Measurements from ENCODE around the gene AUH.
A peak's percentile ranks its signal among the peaks of the same experiment; 100 is the strongest.

DNA sequence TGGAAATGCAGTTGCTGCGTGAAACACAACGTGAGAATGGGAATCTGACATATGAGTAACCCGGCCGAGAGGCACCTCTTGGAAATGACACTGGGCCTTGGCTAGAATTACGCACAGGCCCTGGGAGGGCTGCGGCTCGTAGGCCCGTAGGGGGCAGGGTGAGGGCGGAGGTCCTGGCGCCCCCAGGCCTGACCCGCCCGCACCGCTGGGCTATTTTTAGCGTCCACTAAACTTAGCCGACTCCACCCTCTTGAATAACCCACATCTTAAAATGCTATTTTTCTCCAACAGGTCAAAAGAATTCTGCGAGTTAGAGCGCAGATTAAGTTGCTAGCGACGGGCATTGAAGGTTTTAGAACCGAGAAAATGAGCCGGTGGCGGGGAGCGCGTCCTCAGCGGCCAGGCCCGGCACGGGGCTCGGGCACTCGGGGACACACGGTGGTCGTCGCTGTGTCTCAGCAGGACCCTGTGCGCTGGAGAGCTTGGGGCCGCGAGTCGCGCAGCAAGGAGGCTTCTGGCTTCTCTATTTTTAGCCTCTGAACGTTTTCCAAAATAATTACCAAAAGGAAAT, 168.5 kb downstream of the AUH start:
- peak; percentile 15 for TF ChIP-seq POLR2A (IDR thresholded peaks at IDR 0.05)
- TF ChIP-seq, protein P1, sequence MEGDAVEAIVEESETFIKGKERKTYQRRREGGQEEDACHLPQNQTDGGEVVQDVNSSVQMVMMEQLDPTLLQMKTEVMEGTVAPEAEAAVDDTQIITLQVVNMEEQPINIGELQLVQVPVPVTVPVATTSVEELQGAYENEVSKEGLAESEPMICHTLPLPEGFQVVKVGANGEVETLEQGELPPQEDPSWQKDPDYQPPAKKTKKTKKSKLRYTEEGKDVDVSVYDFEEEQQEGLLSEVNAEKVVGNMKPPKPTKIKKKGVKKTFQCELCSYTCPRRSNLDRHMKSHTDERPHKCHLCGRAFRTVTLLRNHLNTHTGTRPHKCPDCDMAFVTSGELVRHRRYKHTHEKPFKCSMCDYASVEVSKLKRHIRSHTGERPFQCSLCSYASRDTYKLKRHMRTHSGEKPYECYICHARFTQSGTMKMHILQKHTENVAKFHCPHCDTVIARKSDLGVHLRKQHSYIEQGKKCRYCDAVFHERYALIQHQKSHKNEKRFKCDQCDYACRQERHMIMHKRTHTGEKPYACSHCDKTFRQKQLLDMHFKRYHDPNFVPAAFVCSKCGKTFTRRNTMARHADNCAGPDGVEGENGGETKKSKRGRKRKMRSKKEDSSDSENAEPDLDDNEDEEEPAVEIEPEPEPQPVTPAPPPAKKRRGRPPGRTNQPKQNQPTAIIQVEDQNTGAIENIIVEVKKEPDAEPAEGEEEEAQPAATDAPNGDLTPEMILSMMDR (IDR thresholded peaks at IDR 0.05) = peak in 2 of 4 experiments; percentile 7 to 41
